HepG2 (cell line): ENCODE results near the gene CCL23. TPM values are rescaled to one million over a fixed set of nuclear protein-coding genes. Genes with fewer than 3 reads are reported as not detected.
A peak's percentile ranks its signal among the peaks of the same experiment; 100 is the strongest.

ENCODE experiments used
- DR1 ChIP-seq: sonication (generic); formaldehyde crosslinking; IDR thresholded peaks from 2 replicates; pipeline ENCODE4 v1.8.0; 2021; ENCODE audit warnings: mild to moderate bottlenecking, missing genetic modification reagents, inconsistent platforms
- ERF ChIP-seq: IDR thresholded peaks from 2 replicates; pipeline ENCODE4 v1.6.1; 2018; ENCODE audit warnings: missing biosample characterization, missing genetic modification reagents
- FOXA1 ChIP-seq, 2 experiments: fragments of 450-650 bp in 1 of 2; sonication (generic) in 1 of 2; formaldehyde crosslinking in 1 of 2; IDR thresholded peaks; 2 replicates each; pipeline versions ENCODE4 v1.4.0 to v1.6.1; 2016 to 2020; ENCODE audit warnings: missing genetic modification reagents in 1 of 2
- HOXA3 ChIP-seq: sonication (generic); formaldehyde crosslinking; IDR thresholded peaks from 2 replicates; pipeline ENCODE4 v1.5.0; 2020; ENCODE audit warnings: missing genetic modification reagents
- NFKB2 ChIP-seq: sonication (generic); formaldehyde crosslinking; IDR thresholded peaks from 2 replicates; pipeline ENCODE4 v1.4.0; 2020; ENCODE audit warnings: missing genetic modification reagents, borderline replicate concordance
- PPARG ChIP-seq: conservative IDR thresholded peaks from 2 replicates; pipeline ENCODE4 v1.6.1; 2016; ENCODE audit warnings: missing biosample characterization, missing genetic modification reagents
- SALL1 ChIP-seq: sonication (generic); formaldehyde crosslinking; IDR thresholded peaks from 2 replicates; pipeline ENCODE4 v1.8.0; 2022; ENCODE audit warnings: mild to moderate bottlenecking, missing genetic modification reagents
- SIX4 ChIP-seq: sonication (generic); formaldehyde crosslinking; IDR thresholded peaks from 2 replicates; pipeline ENCODE4 v1.4.0; 2020; ENCODE audit warnings: missing genetic modification reagents
- TBX3 ChIP-seq: fragments of 450-650 bp; IDR thresholded peaks from 2 replicates; pipeline ENCODE4 v1.6.1; 2017; ENCODE audit warnings: antibody characterized with exemption, mild to moderate bottlenecking, inconsistent platforms, borderline replicate concordance
- YY1 ChIP-seq: IDR thresholded peaks from 2 replicates; pipeline ENCODE4 v1.6.1; 2011; ENCODE audit warnings: low read length, low read depth, moderate library complexity, mild to moderate bottlenecking; ENCODE audit not compliant: insufficient read depth, insufficient replicate concordance
- ZBTB40 ChIP-seq, 2 experiments: fragments of 450-650 bp in 1 of 2; sonication (generic) in 1 of 2; formaldehyde crosslinking in 1 of 2; IDR thresholded peaks; 2 replicates each; pipeline versions ENCODE4 v1.6.1 to v1.8.0; 2016 to 2022; ENCODE audit warnings: antibody characterized with exemption in 1 of 2, mild to moderate bottlenecking in 1 of 2, missing genetic modification reagents in 1 of 2
- ZFY ChIP-seq: sonication (generic); formaldehyde crosslinking; IDR thresholded peaks from 2 replicates; pipeline ENCODE4 v1.4.0; 2020; ENCODE audit warnings: missing genetic modification reagents
- ZNF207 ChIP-seq: fragments of 450-650 bp; IDR thresholded peaks from 2 replicates; pipeline ENCODE4 v1.6.1; 2016; ENCODE audit warnings: antibody characterized with exemption, borderline replicate concordance
- ZNF484 ChIP-seq: sonication (generic); formaldehyde crosslinking; IDR thresholded peaks from 2 replicates; pipeline ENCODE4 v1.5.1; 2020; ENCODE audit warnings: mild to moderate bottlenecking, low read depth, missing genetic modification reagents, borderline replicate concordance
- ZNF816 ChIP-seq: sonication (generic); formaldehyde crosslinking; IDR thresholded peaks from 2 replicates; pipeline ENCODE4 v1.8.0; 2022; ENCODE audit warnings: missing genetic modification reagents, mild to moderate bottlenecking, borderline replicate concordance
- polyA plus RNA-seq, 8 experiments: library from polyadenylated mRNA; depleted of rRNA in 3 of 8; stranded (reverse) in 7 of 8; unstranded in 1 of 8; fragments of >200 nt; fragmentation: Illumina TruSeq in 4 of 8; extraction: Trizol in 4 of 8; gene quantifications; 2 replicates each; pipeline versions ENCODE4 v1.2.1 to v1.2.3, GENCODE V29; 2011 to 2016; ENCODE audit warnings: low read depth in 4 of 8, missing spikeins in 1 of 8, mixed read lengths in 1 of 8; ENCODE audit not compliant: insufficient read depth in 1 of 8
- total RNA-seq, 5 experiments: library from RNA; depleted of rRNA; stranded (reverse); fragments of >200 nt; fragmentation: Illumina TruSeq; extraction: Trizol; gene quantifications; 2 replicates each; pipeline ENCODE4 v1.2.3, GENCODE V29; 2016; ENCODE audit warnings: low read depth in 1 of 5
- TF ChIP-seq, protein P1 (sequence below): sonication (generic); formaldehyde crosslinking; IDR thresholded peaks from 2 replicates; pipeline ENCODE4 v1.4.0; 2020; ENCODE audit warnings: missing genetic modification reagents

Gene CCL23
- total and polyA plus RNA-seq, 2 of the 13 experiments (the other 11 are each of a cell fraction or from before 2014, with no cell fraction given): not detected

- no peak for TF ChIP-seq ZBTB40 (IDR thresholded peaks at IDR 0.05)
- TF ChIP-seq ZBTB40 (CRISPR knock-in tag; IDR thresholded peaks at IDR 0.05): no peak
- TF ChIP-seq, protein P1, sequence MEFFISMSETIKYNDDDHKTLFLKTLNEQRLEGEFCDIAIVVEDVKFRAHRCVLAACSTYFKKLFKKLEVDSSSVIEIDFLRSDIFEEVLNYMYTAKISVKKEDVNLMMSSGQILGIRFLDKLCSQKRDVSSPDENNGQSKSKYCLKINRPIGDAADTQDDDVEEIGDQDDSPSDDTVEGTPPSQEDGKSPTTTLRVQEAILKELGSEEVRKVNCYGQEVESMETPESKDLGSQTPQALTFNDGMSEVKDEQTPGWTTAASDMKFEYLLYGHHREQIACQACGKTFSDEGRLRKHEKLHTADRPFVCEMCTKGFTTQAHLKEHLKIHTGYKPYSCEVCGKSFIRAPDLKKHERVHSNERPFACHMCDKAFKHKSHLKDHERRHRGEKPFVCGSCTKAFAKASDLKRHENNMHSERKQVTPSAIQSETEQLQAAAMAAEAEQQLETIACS (CRISPR knock-in tag): no peak
- no peak for TF ChIP-seq TBX3
- no peak for TF ChIP-seq ZNF816 (CRISPR knock-in tag)
- TF ChIP-seq ZFY (CRISPR knock-in tag): peak; percentile 31; the same call in 1 of the 2 replicates
- TF ChIP-seq FOXA1 (IDR thresholded peaks at IDR 0.05): no peak
- no peak for TF ChIP-seq FOXA1 (CRISPR knock-in tag; IDR thresholded peaks at IDR 0.05)
- TF ChIP-seq ZNF484 (CRISPR knock-in tag): no peak
- no peak for TF ChIP-seq ZNF207
- no peak; the same call in 1 of the 2 replicates for TF ChIP-seq NFKB2 (CRISPR knock-in tag)
- no peak for TF ChIP-seq DR1 (CRISPR knock-in tag)
- no peak; the same call in none of the 2 replicates for TF ChIP-seq SALL1 (CRISPR knock-in tag)
- TF ChIP-seq ERF (CRISPR knock-in tag): no peak
- no peak for TF ChIP-seq SIX4 (CRISPR knock-in tag)
- no peak for TF ChIP-seq YY1
- no peak for TF ChIP-seq HOXA3 (CRISPR knock-in tag)
- TF ChIP-seq PPARG (CRISPR knock-in tag): 0 out of 2 replicates have a peak, but pooled peaks have one; percentile 11
Measured at GRCh38 chr17:36008998-36009665, 8.6 kb downstream of the CCL23 start (continued).
